MV-4-11 (cell line): ENCODE results near the gene WFDC11.

Source experiments
- DNase-seq: peaks from one replicate; lab custom pipeline; 2025; lab: John Stamatoyannopoulos, UW

WFDC11 gene

DNA sequence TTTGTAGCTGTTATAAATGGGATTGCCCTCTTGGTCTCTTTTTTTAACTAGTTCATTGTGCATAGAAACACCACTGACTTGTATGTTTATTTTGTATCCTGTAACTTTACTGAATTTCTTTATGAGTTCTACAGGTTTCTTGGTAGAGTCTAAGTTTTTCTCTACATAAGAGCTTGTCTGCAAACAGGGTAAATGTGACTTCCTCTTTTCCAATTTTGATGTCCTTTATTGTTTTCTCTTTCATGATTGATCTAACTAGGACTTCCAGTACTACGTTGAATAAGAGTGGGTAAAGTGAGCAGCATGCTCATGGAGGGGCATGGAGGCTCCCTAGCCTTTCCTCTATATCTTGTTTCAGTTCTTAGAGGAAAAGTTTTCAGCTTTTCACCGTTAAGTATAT is 43.5 kb downstream of the WFDC11 start:
- DNase-seq = peak; percentile 15

DNA sequence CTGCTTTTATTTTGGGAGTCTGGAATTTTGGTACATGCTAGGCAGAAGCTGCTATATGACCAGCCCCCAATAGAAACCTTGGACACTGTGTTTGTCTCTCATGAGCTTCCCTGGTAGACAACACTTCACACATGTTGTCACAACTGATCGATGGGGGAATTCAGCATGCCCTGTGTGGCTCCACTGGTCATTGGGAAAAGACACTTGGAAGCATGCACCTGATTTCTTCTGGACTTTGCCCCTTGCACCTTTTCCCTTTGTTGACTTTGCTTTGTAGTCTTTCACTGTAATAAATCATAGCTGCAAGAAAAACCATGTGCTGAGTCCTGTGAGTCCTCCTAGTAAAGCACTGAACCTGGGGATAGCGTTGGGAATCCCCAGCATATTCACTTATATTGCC is 48.4 kb downstream of the WFDC11 start:
- no peak for DNase-seq

DNA sequence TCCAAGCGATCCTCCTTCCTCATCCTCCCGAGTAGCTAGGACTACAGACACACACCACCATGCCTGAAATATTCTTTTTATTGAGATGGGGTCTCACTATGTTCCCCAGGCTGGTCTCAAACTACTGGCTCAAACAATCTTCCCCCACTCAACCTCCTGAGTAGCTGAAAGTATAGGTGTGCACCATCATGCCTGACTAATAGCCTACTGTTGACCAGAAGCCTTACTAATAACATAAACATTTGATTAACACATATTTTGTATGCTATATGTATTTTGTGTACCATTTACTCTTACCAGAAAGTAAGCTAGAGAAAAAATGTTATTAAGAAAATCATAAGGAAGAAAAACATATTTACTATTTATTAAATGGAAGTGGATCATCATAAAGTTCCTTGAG is 52.4 kb downstream of the WFDC11 start:
- DNase-seq = no peak

DNA sequence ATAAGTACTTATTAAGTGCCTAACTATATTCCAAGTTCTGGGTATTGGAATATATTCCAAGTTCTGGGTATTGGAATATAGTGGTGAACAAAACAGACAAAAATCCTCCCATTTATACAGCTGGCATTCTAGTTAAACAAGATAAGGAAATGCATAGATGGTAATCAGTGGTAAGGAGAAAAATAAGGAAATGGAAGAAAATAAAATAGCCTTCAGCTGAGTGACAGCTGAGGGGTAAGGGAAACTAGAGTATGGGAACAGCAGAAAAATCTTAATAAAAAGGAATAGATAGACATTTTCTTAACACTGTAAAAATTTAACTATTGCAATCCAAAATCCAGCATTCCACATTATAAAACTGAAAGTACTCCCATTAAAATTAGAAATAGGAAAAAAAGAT is 57.7 kb downstream of the WFDC11 start:
- DNase-seq = peak; percentile 43

DNA sequence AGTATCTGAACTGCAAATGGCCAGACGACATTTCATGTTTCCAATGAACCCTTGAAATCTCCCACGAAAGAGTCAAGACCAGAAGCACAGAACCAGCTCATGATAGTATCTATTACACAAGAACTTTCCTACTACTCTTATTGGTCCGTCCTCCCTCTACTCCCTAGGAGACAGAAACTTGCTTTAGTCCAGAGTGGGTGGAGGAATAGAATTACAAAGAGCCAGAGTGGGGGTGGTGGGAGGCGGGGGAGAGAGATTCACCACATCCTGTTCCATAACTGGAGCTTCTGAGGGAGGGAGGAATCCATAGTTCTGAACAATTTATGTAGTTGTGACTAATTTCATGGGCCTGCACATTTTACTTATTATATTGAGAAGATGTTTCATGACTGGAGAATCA is 59.0 kb downstream of the WFDC11 start:
- peak; percentile 88 for DNase-seq

DNA sequence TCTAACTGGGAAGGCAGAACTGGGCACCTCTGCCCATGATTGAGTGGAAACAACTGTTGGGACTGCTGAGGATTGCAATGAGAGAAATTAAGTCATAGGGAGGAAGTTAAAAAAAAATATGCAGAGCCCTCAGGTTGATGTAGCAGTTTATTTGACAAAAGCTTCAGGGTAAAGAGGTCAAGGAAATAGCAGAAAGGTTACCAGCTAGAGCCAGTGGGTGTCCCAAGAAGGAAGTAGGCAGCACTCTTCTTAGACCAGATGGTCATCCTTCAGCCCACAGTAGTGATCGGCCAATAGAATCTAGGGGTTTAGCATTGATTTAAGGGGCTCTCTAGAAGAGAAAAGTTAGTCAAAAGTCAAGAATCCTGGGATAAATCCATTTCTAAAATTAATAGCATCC is 62.2 kb downstream of the WFDC11 start:
- DNase-seq = no peak
